Activated naive CD8-positive, alpha-beta T cell (primary cell): ENCODE measurements around the gene TRANK1.
A peak's percentile ranks its signal among the peaks of the same experiment; 100 is the strongest.

Experiments
- H3K27ac Mint-ChIP-seq: one replicate; pipeline ENCODE4 v1.8.0; 2021; ENCODE audit warnings: mixed read lengths
- H3K27me3 Mint-ChIP-seq: one replicate; pipeline ENCODE4 v1.8.0; 2021; ENCODE audit warnings: mixed read lengths
- H3K36me3 Mint-ChIP-seq: one replicate; pipeline ENCODE4 v1.8.0; 2021; ENCODE audit warnings: mixed read lengths
- H3K4me1 Mint-ChIP-seq: one replicate; pipeline ENCODE4 v1.8.0; 2021; ENCODE audit warnings: low read depth, mixed read lengths
- H3K4me3 Mint-ChIP-seq: one replicate; pipeline ENCODE4 v1.8.0; 2021; ENCODE audit warnings: mild to moderate bottlenecking, mixed read lengths
- H3K9me3 Mint-ChIP-seq: one replicate; pipeline ENCODE4 v1.8.0; 2021; ENCODE audit warnings: low read depth, mixed read lengths

TRANK1 gene

DNA sequence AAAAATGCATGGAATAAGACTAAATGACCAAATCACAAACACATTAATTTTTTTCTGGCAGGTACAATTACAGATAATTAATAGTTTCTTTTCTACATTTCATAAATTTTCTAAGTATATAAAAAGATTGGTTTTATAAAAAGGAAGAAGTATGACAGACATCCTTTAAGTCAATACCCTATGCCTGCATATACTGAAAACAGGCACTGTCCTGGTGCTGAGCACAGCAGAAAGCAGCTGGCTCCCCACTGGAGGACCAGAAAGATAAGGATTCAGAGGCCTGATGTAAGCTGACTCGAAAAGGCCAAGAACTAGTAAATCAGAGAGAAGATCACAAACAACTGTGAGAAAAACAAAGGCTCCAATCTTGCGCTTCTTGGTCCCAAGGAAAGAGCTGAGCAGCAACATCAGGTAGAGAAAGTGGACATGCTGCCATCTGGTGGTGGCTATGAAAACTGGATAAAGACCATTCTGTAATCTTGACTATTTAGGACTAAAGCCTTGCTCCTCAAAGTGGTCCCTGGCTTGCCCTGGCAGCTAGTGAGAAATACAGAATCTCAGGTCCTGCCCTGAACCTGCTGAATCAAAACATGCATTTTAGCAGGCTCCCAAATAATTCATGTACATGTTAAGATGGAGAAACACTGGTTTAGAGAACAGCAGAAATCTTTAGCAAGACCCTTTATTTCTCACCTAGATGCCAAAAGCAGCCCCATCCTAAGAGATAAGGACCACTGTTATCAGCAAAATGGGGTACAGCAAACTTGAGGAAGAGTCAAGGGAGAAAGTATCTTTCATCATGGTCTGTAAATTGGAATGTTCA is 76.0 kb downstream of the TRANK1 start:
- H3K27ac Mint-ChIP-seq = peak overlapping the region; percentile 16
- peaks cover 21% of the 10 kb centered on the region for H3K36me3 Mint-ChIP-seq
- H3K27me3 Mint-ChIP-seq = no peaks in the 10 kb centered on the region
- H3K4me1 Mint-ChIP-seq = peaks cover 23% of the 10 kb centered on the region
- H3K4me3 Mint-ChIP-seq = no peak overlapping the region
- H3K9me3 Mint-ChIP-seq = no peaks in the 10 kb centered on the region

- Mint-ChIP-seq H3K4me3 (no peak overlapping the region), H3K27ac (no peak overlapping the region), H3K27me3 (no peaks in the 10 kb centered on the region), H3K36me3 (peaks cover 28% of the 10 kb centered on the region), H3K9me3 (no peaks in the 10 kb centered on the region), H3K4me1 (peaks cover 29% of the 10 kb centered on the region)
Observed at GRCh38 chr3:36867810-36868209, 77.0 kb downstream of the TRANK1 start.

GRCh38 chr3:36866368-36866767 is 78.5 kb downstream of the TRANK1 start:
- Mint-ChIP-seq H3K27ac (peak overlapping the region; percentile 23), H3K36me3 (peaks cover 29% of the 10 kb centered on the region), H3K27me3 (no peaks in the 10 kb centered on the region), H3K4me1 (peaks cover 30% of the 10 kb centered on the region), H3K4me3 (no peak overlapping the region), H3K9me3 (no peaks in the 10 kb centered on the region)

- Mint-ChIP-seq H3K27ac (peak overlapping the region; percentile 85), H3K9me3 (no peaks in the 10 kb centered on the region), H3K4me3 (peak overlapping the region; percentile 53), H3K36me3 (peaks cover 32% of the 10 kb centered on the region), H3K27me3 (no peaks in the 10 kb centered on the region), H3K4me1 (peaks cover 30% of the 10 kb centered on the region)
Observed at GRCh38 chr3:36864180-36865053, 80.4 kb downstream of the TRANK1 start.

GRCh38 chr3:36862076-36862755 is 82.6 kb downstream of the TRANK1 start:
- Mint-ChIP-seq H3K4me1 (peaks cover 25% of the 10 kb centered on the region), H3K9me3 (no peaks in the 10 kb centered on the region), H3K4me3 (no peak overlapping the region), H3K27ac (no peak overlapping the region), H3K27me3 (no peaks in the 10 kb centered on the region), H3K36me3 (peaks cover 32% of the 10 kb centered on the region)

DNA sequence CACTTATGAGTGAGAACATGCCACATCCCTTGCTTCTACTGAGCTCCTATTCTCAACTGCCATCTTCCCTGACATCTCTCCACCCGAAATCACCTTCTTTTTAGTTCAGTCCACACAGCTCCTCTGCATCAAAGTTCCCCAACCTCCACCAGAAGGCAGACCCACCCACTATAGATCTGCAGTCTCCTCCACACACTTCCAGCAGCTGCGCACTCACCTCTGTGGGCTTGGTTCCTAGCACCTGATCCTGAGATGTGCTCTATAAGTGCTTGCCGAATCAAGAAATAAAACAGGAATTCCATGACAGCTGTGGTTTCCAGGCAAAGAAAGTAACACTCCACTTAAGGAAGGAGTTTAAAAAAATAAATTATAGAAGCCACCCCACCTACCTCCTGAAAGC is 85.4 kb downstream of the TRANK1 start:
- H3K36me3 Mint-ChIP-seq = peaks cover 23% of the 10 kb centered on the region
- no peaks in the 10 kb centered on the region for H3K27me3 Mint-ChIP-seq
- peaks cover 11% of the 10 kb centered on the region for H3K4me1 Mint-ChIP-seq
- H3K9me3 Mint-ChIP-seq = no peaks in the 10 kb centered on the region
- H3K4me3 Mint-ChIP-seq = no peak overlapping the region
- no peak overlapping the region for H3K27ac Mint-ChIP-seq

DNA sequence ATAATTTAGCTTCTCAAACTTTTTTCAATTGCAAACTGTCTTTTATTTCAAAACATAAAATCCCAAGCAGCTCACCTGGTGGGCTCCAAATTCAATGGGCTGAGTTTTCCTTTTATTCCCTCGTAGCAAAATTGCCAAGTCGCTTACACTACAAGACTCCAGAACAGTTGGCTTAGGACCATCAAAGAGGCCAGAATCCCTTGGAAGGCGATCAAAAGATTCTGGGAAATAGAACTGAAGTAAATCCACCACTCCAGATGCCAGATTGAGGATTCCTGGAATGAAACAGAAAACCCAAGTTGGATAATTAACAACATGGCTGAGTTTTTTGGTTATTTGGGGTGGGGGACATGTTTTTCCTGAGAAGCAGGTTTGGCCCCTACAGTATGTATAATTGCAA is 92.8 kb downstream of the TRANK1 start:
- peaks cover 14% of the 10 kb centered on the region for H3K36me3 Mint-ChIP-seq

DNA sequence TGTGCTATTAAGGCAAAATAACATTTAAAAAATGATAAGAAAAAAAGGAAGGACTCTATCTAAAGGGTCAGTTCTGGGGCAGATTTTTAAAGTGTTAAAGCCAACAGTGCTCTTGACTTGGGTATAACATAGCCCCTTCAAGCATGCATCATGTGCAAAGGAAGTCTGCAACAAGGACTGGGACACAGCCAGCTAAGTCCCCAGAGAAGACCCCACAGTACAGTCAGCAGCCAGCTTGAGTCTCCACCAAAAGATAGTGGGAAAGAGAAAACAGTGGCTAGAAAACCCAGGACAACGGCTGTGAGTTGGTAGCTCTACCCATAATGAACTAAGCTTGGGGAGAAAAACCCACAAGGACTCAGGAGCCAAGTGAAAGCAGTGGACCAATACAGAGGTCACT is 94.1 kb downstream of the TRANK1 start:
- Mint-ChIP-seq H3K27ac (no peak overlapping the region), H3K36me3 (peaks cover 20% of the 10 kb centered on the region), H3K4me3 (no peak overlapping the region), H3K9me3 (no peaks in the 10 kb centered on the region), H3K27me3 (no peaks in the 10 kb centered on the region), H3K4me1 (peaks cover 1% of the 10 kb centered on the region)

More for the DNA sequence above, 92.8 kb downstream of the TRANK1 start:
- H3K27ac Mint-ChIP-seq = no peak overlapping the region
- no peaks in the 10 kb centered on the region for H3K4me1 Mint-ChIP-seq
- no peaks in the 10 kb centered on the region for H3K9me3 Mint-ChIP-seq
- no peaks in the 10 kb centered on the region for H3K27me3 Mint-ChIP-seq
- no peak overlapping the region for H3K4me3 Mint-ChIP-seq

- no peak overlapping the region for H3K27ac Mint-ChIP-seq
- no peaks in the 10 kb centered on the region for H3K27me3 Mint-ChIP-seq
- H3K4me3 Mint-ChIP-seq = no peak overlapping the region
- H3K9me3 Mint-ChIP-seq = no peaks in the 10 kb centered on the region
- peaks cover 39% of the 10 kb centered on the region for H3K36me3 Mint-ChIP-seq
- H3K4me1 Mint-ChIP-seq = peaks cover 22% of the 10 kb centered on the region
Observed at GRCh38 chr3:36846406-36846805, 98.4 kb downstream of the TRANK1 start.

DNA sequence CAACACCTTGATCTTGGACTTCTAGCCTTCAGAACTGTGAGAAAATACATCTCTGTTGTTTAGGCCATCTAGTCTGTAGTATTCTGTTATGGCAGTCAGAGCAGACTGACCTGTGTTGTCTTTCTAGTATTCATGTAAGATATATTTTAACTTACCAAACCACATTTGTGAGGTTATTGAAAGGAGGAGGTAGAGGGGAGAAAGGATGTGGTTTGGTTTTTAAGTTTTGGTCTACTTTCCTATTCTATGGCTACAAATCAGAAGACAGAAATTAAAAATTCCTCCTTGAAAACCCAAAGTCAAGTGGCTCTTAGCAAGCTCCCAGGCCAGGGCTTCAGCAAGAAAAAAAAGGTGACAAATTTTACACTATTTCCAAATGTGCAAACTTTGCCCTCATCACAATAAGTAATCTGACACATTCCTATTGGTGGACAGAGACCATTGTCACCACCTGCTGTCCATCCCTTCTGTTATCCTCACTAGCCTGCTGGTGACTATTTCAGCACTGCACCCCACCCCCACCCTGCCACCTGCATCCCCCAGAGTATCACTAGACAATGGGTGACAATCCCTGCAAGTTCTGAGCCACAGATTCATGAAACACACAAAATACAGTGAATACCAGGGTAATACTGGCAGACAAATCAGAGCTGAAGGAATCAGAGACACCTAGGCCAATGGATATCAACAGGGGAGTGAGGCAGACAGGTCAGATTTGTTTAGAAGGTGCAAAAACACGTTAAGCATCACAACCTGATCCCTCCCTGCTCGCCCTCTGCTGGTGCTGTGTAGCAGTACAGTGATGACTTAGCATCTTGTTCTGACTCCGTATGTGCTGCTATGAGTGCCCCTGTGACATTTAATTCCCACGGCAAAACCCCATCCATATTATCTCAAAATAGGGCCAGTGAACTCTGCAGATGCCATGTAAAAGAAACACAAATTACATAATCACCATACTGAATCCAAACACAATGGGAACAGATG is 101.5 kb downstream of the TRANK1 start:
- H3K27ac Mint-ChIP-seq = peak overlapping the region; percentile 62
- H3K27me3 Mint-ChIP-seq = no peaks in the 10 kb centered on the region
- H3K4me1 Mint-ChIP-seq = peaks cover 22% of the 10 kb centered on the region
- peaks cover 44% of the 10 kb centered on the region for H3K36me3 Mint-ChIP-seq
- H3K4me3 Mint-ChIP-seq = peak overlapping the region; percentile 55
- no peaks in the 10 kb centered on the region for H3K9me3 Mint-ChIP-seq

DNA sequence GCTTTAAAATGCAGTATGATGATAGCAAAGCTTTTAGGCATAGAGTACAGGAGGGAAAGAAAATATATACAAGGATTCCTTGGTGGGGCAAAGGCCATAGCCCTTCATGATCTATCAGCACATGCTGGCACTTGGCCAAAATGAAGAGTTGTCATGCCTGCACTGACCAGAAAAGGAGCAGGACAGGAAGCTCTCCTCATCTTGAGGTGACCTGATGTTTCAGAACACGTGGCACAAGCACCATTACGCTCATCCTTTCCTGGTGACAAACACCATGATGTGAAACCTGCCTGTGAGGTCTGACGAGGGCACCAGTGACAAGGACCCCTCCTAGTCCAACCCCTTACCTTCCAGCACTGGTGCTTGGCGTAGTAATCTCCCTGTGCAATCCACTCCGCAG is 102.6 kb downstream of the TRANK1 start:
- Mint-ChIP-seq H3K4me3 (no peak overlapping the region), H3K27ac (no peak overlapping the region), H3K9me3 (no peaks in the 10 kb centered on the region), H3K4me1 (peaks cover 22% of the 10 kb centered on the region), H3K27me3 (no peaks in the 10 kb centered on the region), H3K36me3 (peaks cover 44% of the 10 kb centered on the region)

DNA sequence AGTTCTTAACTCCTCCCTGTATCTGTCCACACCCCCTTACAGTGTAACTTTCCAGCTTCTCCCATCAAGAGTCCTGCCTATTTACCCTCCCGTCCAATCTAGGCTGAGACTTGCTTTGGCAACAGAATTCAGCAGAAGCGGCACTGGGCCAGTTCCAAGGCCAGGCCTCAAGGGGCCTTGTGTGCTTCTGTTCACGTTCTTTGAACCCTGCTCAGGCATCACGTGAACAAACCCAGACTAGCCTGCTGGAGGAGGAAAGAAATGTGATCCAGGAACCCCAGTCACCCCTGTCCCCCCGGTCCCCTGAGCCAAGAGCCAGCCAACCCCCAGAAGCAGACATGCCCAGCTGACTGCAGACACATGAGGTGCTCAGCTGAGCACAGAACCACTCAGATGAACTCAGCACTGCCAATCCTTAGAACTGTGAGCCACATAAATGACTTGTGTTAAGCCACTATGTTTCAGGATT is 104.4 kb downstream of the TRANK1 start:
- no peaks in the 10 kb centered on the region for H3K9me3 Mint-ChIP-seq
- H3K27me3 Mint-ChIP-seq = no peaks in the 10 kb centered on the region
- peaks cover 21% of the 10 kb centered on the region for H3K4me1 Mint-ChIP-seq
- peak overlapping the region; percentile 28 for H3K27ac Mint-ChIP-seq
- no peak overlapping the region for H3K4me3 Mint-ChIP-seq
- peaks cover 42% of the 10 kb centered on the region for H3K36me3 Mint-ChIP-seq

- H3K36me3 Mint-ChIP-seq = peaks cover 30% of the 10 kb centered on the region
- no peak overlapping the region for H3K4me3 Mint-ChIP-seq
- H3K9me3 Mint-ChIP-seq = no peaks in the 10 kb centered on the region
- H3K27ac Mint-ChIP-seq = no peak overlapping the region
- no peaks in the 10 kb centered on the region for H3K27me3 Mint-ChIP-seq
- peaks cover 2% of the 10 kb centered on the region for H3K4me1 Mint-ChIP-seq
Observed at GRCh38 chr3:36837089-36837488, 107.8 kb downstream of the TRANK1 start.
